Choroid plexus epithelial cell (primary cell): ENCODE results near the gene PDLIM7.

ENCODE experiments used
- DNase-seq: peaks from one replicate; pipeline ENCODE4 v3.0.0-alpha.2; 2010; ENCODE audit warnings: low read depth
- H3K4me3 ChIP-seq: 2 replicates; pipeline ENCODE4 v1.5.1; 2011; ENCODE audit warnings: low read depth, mild to moderate bottlenecking, control low read depth, low read length, moderate library complexity
- TF ChIP-seq, protein P1 (sequence below): conservative IDR thresholded peaks from 2 replicates; pipeline ENCODE4 v1.5.1; 2011; ENCODE audit warnings: low read depth, mild to moderate bottlenecking, control low read depth, inconsistent platforms, low read length, moderate library complexity

The PDLIM7 gene

DNA sequence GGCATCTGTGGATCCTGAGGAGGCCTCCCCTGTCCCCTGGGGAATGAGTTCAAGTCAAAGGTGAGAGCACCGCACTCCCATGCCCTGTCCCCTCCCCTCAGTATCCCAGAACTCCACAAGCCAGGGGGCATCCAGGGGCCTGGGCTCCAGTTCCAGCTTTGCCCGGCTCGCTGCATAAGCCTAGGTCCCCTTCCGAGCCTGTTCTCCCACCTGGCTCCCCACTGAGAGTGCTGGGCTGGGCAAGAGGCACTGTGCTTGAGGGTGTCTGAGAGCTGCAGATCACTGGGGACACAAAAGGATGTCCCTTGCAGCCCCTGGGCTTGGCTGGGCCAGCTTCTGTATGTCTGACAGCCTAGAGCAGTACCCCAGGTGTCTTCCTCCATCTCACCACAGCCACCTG lies 7.7 kb upstream of the PDLIM7 start:
- H3K4me3 ChIP-seq, result no peak overlapping the region
- DNase-seq, result no peak

DNA sequence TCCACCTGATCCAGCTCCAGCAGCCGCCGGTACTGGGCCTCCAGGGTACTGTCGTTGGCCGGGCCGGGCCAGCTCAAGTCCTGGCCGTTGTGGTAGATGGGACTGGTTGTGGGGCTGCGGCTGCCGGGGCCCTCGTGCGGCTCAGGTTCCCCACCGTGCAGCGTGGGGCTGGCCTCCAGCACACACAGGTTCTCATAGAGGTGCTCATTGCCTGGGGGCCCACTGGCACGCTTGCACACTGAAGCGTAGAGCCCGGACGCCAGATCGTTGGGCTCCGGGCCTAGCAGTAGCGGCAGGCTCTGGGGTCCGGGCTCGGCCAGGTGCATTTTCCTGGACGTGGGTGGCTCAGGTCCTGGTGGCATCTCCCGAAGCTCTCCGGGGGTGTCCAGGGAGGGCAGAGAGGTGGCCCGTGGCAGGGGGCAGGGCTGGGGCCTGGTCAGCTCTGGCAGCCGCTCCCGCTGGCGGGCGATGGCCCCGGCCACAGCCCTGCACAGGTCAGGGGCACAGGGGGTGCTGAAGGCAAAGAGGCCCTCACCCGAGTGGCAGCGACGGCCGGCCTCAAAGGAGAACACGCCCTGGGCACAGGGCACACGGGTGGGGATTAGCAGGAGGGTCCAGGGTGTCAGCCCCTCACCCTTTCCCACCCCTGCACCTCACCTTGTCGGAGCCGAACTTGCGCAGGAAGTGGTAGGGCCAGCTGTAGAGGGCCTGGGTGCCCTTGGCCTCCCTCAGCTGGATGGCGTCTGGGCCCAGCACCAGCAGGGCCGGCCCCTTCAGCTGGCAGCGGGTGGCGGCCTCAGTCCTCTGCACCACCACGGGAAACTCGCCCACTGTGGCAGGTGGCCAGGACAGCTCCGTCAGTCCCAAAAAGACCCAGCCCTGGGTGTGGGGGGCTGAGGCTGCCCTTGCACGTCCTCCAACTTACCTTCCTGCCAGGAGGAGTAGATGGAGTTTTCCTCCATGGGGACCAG lies 7.0 kb upstream of the PDLIM7 start:
- TF ChIP-seq, protein P1, sequence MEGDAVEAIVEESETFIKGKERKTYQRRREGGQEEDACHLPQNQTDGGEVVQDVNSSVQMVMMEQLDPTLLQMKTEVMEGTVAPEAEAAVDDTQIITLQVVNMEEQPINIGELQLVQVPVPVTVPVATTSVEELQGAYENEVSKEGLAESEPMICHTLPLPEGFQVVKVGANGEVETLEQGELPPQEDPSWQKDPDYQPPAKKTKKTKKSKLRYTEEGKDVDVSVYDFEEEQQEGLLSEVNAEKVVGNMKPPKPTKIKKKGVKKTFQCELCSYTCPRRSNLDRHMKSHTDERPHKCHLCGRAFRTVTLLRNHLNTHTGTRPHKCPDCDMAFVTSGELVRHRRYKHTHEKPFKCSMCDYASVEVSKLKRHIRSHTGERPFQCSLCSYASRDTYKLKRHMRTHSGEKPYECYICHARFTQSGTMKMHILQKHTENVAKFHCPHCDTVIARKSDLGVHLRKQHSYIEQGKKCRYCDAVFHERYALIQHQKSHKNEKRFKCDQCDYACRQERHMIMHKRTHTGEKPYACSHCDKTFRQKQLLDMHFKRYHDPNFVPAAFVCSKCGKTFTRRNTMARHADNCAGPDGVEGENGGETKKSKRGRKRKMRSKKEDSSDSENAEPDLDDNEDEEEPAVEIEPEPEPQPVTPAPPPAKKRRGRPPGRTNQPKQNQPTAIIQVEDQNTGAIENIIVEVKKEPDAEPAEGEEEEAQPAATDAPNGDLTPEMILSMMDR, result no peak
- no peak for DNase-seq
- H3K4me3 ChIP-seq, result no peak overlapping the region

More for the DNA sequence above, 7.7 kb upstream of the PDLIM7 start:
- TF ChIP-seq, protein P1, result no peak

DNA sequence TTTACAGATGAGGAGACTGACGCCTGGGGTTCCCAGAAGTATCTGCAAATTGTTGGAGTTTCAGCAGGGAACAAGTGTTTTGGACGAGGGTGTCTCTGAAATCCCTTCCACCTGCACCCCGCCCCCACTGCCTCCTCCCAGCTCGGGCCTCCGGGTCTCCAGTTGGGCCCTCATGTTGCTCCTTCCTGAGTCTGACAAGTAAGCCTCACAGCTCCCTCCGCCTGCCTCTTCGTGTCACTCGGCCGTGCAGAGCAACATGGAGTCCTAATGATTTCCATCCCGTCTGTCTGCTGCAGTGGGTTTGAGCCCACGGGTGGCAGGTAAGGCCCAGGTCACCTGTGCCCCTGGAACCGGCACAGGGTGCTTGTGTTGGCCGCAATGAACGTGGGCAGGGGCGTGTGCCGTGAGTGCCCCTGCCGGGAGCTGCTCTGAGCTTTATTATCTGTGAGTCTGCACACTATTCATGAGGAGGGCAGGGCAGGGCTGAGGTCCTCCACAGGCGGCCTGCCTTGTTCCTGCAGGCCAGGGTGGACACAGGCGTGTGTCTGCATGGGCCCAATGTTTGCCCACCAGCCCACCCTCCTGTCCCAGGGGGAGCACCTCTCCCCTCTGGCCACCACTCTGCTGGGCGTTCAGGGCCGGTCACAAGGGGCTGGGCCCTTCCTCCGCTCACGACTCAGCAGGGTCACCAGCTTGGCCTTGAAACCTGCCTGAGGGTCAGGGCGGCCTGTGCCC lies 6.1 kb upstream of the PDLIM7 start:
- no peak for DNase-seq
- TF ChIP-seq, protein P1, result no peak
- H3K4me3 ChIP-seq, result no peak overlapping the region

DNA sequence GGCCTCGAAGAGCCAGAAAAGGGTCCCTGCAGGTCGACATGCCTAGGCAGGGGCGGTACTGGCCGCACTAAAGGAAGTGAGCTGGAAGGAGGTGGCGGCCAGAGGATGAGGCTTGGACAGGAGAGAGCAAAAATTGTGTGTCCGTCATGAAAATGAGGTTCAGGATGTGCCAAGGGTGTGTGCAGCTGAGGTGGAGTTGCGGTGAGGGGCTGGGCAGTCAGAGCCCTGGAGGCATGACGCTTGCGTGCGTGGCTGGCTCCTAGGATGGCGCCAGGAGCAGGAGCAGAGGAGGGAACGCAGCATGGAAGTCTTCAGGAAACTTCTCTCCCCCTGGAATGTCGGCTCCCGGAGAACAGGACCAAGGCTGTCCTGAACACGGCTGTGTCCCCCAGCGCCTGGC lies 5.5 kb upstream of the PDLIM7 start:
- TF ChIP-seq, protein P1, result no peak
- no peak overlapping the region for H3K4me3 ChIP-seq
- no peak for DNase-seq

DNA sequence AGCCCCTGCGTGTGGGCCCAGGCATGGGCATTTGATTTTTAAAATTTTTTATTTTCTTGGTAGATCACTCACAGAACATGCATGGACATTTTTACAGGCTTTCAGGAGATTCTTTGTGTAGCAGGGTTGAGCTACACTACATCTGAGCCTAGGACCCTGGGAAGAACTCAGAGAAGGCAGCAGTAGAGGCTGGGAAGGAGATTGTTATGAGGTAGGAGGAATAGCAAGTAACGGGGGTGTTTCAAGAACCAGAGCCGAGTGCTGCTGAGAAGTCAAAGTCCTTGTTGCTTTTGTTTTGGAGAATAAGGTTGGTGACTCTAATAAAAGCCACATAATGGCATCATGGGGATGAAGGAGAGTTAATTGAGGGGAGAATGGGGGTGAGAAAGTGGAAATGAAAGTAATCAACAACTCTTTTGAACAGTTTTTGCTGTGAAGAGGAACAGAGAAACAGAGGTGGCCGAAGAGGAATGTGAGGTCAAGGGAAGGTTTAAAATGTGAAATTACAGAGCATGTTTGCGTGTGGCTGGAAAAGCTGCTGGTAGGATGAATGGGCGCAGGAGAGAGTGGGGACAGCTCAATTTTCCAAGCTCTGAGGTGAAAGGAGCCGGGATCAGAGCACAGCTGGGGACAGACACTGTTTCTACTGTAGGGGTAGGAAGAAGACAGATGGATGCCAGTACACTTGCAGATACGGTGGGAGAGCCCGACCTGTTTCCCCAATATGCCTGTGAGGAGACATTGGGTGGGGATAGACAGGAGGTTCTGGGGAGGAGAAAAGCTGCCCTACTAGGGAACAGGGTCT lies 4.7 kb upstream of the PDLIM7 start:
- no peak overlapping the region for H3K4me3 ChIP-seq
- no peak for DNase-seq
- TF ChIP-seq, protein P1, result peak; percentile 0

DNA sequence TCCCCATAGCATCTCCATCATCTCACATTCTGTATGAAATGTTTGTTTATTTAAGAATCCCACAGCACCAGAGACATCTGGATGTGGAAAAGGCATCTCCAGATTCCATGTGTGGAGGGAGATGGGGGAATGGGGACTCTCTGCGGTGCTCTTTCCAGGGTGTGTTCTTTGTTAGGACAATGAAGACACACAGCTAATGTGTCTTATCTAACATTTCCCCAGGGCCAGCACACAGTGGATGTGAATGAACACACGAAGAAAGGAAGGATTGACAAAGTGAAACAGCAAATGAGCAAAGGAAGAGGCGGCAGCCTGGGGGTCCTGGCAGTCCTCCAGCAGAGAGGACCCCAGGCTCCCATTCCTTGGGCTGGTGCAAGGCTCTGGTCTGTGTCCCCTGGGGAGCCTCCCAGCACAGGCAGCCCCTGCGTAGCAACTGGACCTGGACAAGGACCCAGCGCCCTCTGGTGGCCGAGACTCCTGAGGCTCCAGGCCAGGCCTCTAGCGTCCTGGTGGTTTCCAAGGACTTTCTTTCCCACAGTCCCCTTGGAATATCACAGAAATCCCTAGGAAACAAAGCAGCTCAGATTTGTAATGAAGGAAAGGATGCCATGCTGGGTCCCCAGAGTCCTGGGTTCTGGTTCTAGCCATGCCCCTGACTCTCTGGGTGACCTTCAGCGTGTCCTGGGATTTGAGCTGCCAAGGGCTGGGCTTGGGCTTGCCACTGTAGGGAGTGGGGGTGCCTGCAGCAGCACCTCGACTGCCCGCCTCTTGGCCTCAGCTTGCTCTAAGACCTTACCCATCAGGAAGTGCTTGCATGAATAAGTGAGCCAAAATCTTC lies 3.5 kb upstream of the PDLIM7 start:
- DNase-seq, result peak; percentile 91
- TF ChIP-seq, protein P1, result peak; percentile 96
- no peak overlapping the region for H3K4me3 ChIP-seq
